Activated T-cell treated with anti-CD3 and anti-CD28 coated beads, Interleukin-2, amount 50 U/mL, for 1 hour (primary cell): Measurements from ENCODE around the gene TOM1L2.

Source experiments
- DNase-seq: peaks from one replicate; pipeline ENCODE4 v3.0.0-alpha.2; 2020

The TOM1L2 gene

GRCh38 chr17:17798010-17798556 lies 174.1 kb downstream of the TOM1L2 start:
- DNase-seq, result no peak

GRCh38 chr17:17797119-17797809 lies 174.9 kb downstream of the TOM1L2 start:
- no peak for DNase-seq

GRCh38 chr17:17796787-17797061 lies 175.5 kb downstream of the TOM1L2 start:
- no peak for DNase-seq

DNA sequence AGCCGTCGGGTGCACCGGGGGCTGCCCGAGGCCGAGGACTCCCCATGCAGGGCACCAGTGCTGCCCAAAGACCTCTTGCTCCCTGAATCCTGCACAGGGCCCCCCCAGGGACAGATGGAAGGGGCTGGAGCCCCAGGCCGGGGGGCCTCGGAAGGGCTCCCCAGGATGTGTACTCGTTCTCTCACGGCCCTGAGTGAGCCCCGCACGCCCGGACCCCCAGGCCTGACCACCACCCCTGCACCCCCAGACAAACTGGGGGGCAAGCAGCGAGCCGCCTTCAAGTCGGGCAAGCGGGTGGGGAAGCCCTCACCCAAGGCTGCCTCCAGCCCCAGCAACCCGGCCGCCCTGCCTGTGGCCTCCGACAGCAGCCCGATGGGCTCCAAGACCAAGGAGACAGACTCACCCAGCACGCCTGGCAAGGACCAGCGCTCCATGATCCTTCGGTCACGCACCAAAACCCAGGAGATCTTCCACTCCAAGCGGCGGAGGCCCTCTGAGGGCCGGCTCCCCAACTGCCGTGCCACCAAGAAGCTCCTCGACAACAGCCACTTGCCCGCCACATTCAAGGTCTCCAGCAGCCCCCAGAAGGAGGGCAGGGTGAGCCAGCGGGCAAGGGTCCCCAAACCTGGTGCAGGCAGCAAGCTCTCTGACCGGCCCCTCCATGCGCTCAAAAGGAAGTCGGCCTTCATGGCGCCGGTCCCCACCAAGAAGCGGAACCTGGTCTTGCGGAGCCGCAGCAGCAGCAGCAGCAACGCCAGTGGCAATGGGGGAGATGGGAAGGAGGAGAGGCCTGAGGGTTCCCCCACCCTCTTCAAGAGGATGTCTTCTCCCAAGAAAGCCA lies 176.0 kb downstream of the TOM1L2 start:
- no peak for DNase-seq

DNA sequence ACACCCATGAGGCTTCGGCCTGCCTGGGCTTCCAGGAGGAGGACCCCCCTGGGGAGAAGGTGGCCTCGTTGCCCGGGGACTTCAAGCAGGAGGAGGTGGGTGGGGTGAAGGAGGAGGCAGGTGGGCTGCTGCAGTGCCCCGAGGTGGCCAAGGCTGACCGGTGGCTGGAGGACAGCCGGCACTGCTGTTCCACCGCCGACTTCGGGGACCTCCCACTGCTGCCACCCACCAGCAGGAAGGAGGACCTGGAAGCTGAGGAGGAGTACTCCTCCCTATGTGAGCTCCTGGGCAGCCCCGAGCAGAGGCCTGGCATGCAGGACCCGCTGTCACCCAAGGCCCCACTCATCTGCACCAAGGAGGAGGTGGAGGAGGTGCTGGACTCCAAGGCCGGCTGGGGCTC lies 176.9 kb downstream of the TOM1L2 start:
- no peak for DNase-seq

- DNase-seq, result no peak
Measured at GRCh38 chr17:17794382-17794781, 177.8 kb downstream of the TOM1L2 start.
